Hepatic stellate cell (primary cell): ENCODE results near the gene RIC1.
"Not testable (repeated sequence)": the region's sequence is repeated elsewhere in the genome, so short reads cannot be mapped to it uniquely, and the experiment has no call there.

Experiments used
- DNase-seq: peaks from one replicate; pipeline ENCODE4 v3.0.0; 2011; ENCODE audit warnings: low spot score

RIC1 gene

GRCh38 chr9:5736563-5737346, 107.8 kb downstream of the RIC1 start:
- DNase-seq, result no peak

- no peak for DNase-seq
These were observed 114.2 kb downstream of the RIC1 start for GRCh38 chr9:5743109-5743508.

- DNase-seq, result no peak
These were observed 119.5 kb downstream of the RIC1 start for GRCh38 chr9:5748438-5748837.

- DNase-seq, result no peak
These were observed 120.4 kb downstream of the RIC1 start for GRCh38 chr9:5749306-5749705.

GRCh38 chr9:5750569-5750968, 121.7 kb downstream of the RIC1 start:
- no peak for DNase-seq

GRCh38 chr9:5756633-5757032, 127.7 kb downstream of the RIC1 start:
- DNase-seq, result no peak

- no peak for DNase-seq
These were observed 131.4 kb downstream of the RIC1 start for GRCh38 chr9:5760338-5760737.

- DNase-seq, result no peak
These were observed 133.5 kb downstream of the RIC1 start for GRCh38 chr9:5762421-5762820.

GRCh38 chr9:5764130-5764868, 135.4 kb downstream of the RIC1 start:
- DNase-seq, result no peak

GRCh38 chr9:5767968-5768932, 139.3 kb downstream of the RIC1 start:
- DNase-seq, result no peak

- no peak for DNase-seq
These were observed 144.6 kb downstream of the RIC1 start for GRCh38 chr9:5773324-5773999.

GRCh38 chr9:5778805-5779204, 149.9 kb downstream of the RIC1 start:
- DNase-seq, result no peak

GRCh38 chr9:5779705-5780218, 150.9 kb downstream of the RIC1 start:
- DNase-seq, result not testable (repeated sequence)

GRCh38 chr9:5783420-5783819, 154.5 kb downstream of the RIC1 start:
- DNase-seq, result not testable (repeated sequence)

- DNase-seq, result no peak
These were observed 155.1 kb downstream of the RIC1 start for GRCh38 chr9:5783982-5784381.

GRCh38 chr9:5784526-5785315, 155.8 kb downstream of the RIC1 start:
- no peak for DNase-seq

- no peak for DNase-seq
These were observed 157.6 kb downstream of the RIC1 start for GRCh38 chr9:5786370-5787127.

GRCh38 chr9:5787220-5787619, 158.3 kb downstream of the RIC1 start:
- no peak for DNase-seq

GRCh38 chr9:5787759-5788302, 158.9 kb downstream of the RIC1 start:
- DNase-seq, result no peak

- no peak for DNase-seq
These were observed 160.6 kb downstream of the RIC1 start for GRCh38 chr9:5789489-5789888.
